HepG2 (cell line): ENCODE results near the gene FBXL7. TPM values are rescaled to one million over a fixed set of nuclear protein-coding genes. Genes with fewer than 3 reads are reported as not detected.

Source experiments
- ATAC-seq: fragments of 200-7000 bp; cut with Tn5 transposase; 3 replicates; pipeline ENCODE4 v1.9.1; 2020; ENCODE audit warnings: mild to moderate bottlenecking, moderate library complexity
- BruUV-seq: library from RNA; stranded (reverse); fragments of 400-500 nt; replicated peaks from 2 replicates; lab custom pipeline; 2021; lab: Mats Ljungman, UMichigan
- CTCF ChIA-PET: fragments of 300-600 bp; formaldehyde crosslinking; extraction: SDS; loops from one replicate; lab custom pipeline; 2021; ENCODE audit warnings: low total read pairs, inconsistent platforms, low intra/inter-chr PET ratio; lab: Yijun Ruan, JAX
- POLR2A ChIA-PET: fragments of 350-600 bp; sonication (Branson Sonifier 250); formaldehyde crosslinking; loops from one replicate; lab custom pipeline; 2020; ENCODE audit warnings: antibody characterized with exemption, inconsistent platforms; lab: Yijun Ruan, JAX
- DNase-seq: peaks from one replicate; pipeline ENCODE4 v3.0.0-alpha.2; 2015; ENCODE audit warnings: low spot score
- FAIRE-seq: peaks from 3 replicates; lab custom pipeline; 2011; peaks lifted over from hg19 to GRCh38; lab: Jason Lieb, UNC
- H2AFZ ChIP-seq: one replicate; pipeline ENCODE4 v1.6.1; 2011; ENCODE audit warnings: low read length, inconsistent platforms
- H3K27ac ChIP-seq: fragments of 300-600 bp; 3 replicates; pipeline ENCODE4 v1.8.0; 2011; ENCODE audit warnings: mixed run types, mild to moderate bottlenecking, mixed read lengths, low read length, inconsistent platforms; ENCODE audit not compliant: insufficient read depth; ENCODE audit errors: extremely low read length
- H3K27me3 ChIP-seq, 2 experiments: fragments of 200-600 bp in 1 of 2; 2 replicates in 1 of 2; 3 replicates in 1 of 2; pipeline versions ENCODE4 v1.6.0 to v1.8.0; 2011; ENCODE audit warnings: low read length in 2 of 2, mild to moderate bottlenecking in 2 of 2, moderate library complexity in 2 of 2, inconsistent platforms in 1 of 2; ENCODE audit not compliant: insufficient read depth in 2 of 2, control insufficient read depth in 1 of 2
- H3K36me3 ChIP-seq, 2 experiments: fragments of 200-600 bp in 1 of 2; replicated peaks in 1 of 2; 2 replicates in 1 of 2; 3 replicates in 1 of 2; pipeline versions ENCODE4 v1.5.1 to v1.8.0; 2011; ENCODE audit warnings: low read length in 2 of 2, inconsistent platforms in 1 of 2; ENCODE audit not compliant: insufficient read depth in 2 of 2, control insufficient read depth in 1 of 2
- H3K4me1 ChIP-seq: 2 replicates; pipeline ENCODE4 v1.5.1; 2012; ENCODE audit warnings: low read length, inconsistent platforms; ENCODE audit not compliant: insufficient read depth
- H3K4me2 ChIP-seq: 2 replicates; pipeline ENCODE4 v1.6.0; 2011; ENCODE audit warnings: low read depth, low read length, inconsistent platforms
- H3K4me3 ChIP-seq, 3 experiments: fragments of 200-600 bp in 1 of 3; sonication (generic), shearing (Covaris generic) in 1 of 3; replicated peaks in 1 of 3; 2 replicates each; pipeline ENCODE4 v1.5.1; 2011 to 2016; ENCODE audit warnings: low read length in 3 of 3, inconsistent platforms in 2 of 3, low read depth in 2 of 3, mild to moderate bottlenecking in 2 of 3, control low read depth in 1 of 3, mixed read lengths in 1 of 3; ENCODE audit not compliant: insufficient read depth in 1 of 3
- H3K79me2 ChIP-seq: one replicate; pipeline ENCODE4 v1.6.1; 2011; ENCODE audit warnings: low read length, inconsistent platforms; ENCODE audit not compliant: insufficient read depth
- H3K9ac ChIP-seq: 2 replicates; pipeline ENCODE4 v1.6.0; 2011; ENCODE audit warnings: mild to moderate bottlenecking, low read depth, low read length, inconsistent platforms; ENCODE audit not compliant: insufficient read depth
- H3K9me3 ChIP-seq: 2 replicates; pipeline ENCODE4 v1.5.1; 2012; ENCODE audit warnings: mild to moderate bottlenecking, low read length
- H4K20me1 ChIP-seq: 2 replicates; pipeline ENCODE4 v1.6.0; 2011; ENCODE audit warnings: inconsistent platforms, mild to moderate bottlenecking, low read length, moderate library complexity; ENCODE audit not compliant: insufficient read depth
- ARNT ChIP-seq: fragments of 450-650 bp; IDR thresholded peaks from 2 replicates; pipeline ENCODE4 v1.6.1; 2017
- BRF2 ChIP-seq: sonication (generic); formaldehyde crosslinking; IDR thresholded peaks from 2 replicates; pipeline ENCODE4 v1.8.1; 2022; ENCODE audit warnings: mild to moderate bottlenecking, missing genetic modification reagents
- DRAP1 ChIP-seq: IDR thresholded peaks from 2 replicates; pipeline ENCODE4 v1.6.1; 2016; ENCODE audit warnings: missing genetic modification reagents, missing compliant biosample characterization
- ELF4 ChIP-seq: sonication (generic); formaldehyde crosslinking; IDR thresholded peaks from 2 replicates; pipeline ENCODE4 v1.5.0; 2020; ENCODE audit warnings: missing genetic modification reagents, mild to moderate bottlenecking, moderate library complexity, borderline replicate concordance
- FOSL1 ChIP-seq: sonication (generic); formaldehyde crosslinking; IDR thresholded peaks from 2 replicates; pipeline ENCODE4 v1.9.0; 2021; ENCODE audit warnings: missing genetic modification reagents, borderline replicate concordance
- NBN ChIP-seq: fragments of 450-650 bp; conservative IDR thresholded peaks from 2 replicates; pipeline ENCODE4 v1.6.1; 2017
- NFE2L1 ChIP-seq: sonication (generic); formaldehyde crosslinking; IDR thresholded peaks from 2 replicates; pipeline ENCODE4 v1.4.0; 2020; ENCODE audit warnings: missing genetic modification reagents, mild to moderate bottlenecking, borderline replicate concordance
- NKX3-1 ChIP-seq: sonication (generic); formaldehyde crosslinking; IDR thresholded peaks from 2 replicates; pipeline ENCODE4 v1.5.0; 2020; ENCODE audit warnings: missing genetic modification reagents
- PAX8 ChIP-seq: sonication (generic); formaldehyde crosslinking; IDR thresholded peaks from 2 replicates; pipeline ENCODE4 v1.8.0; 2022; ENCODE audit warnings: mild to moderate bottlenecking, missing genetic modification reagents, borderline replicate concordance
- PRDM10 ChIP-seq: sonication (generic); formaldehyde crosslinking; IDR thresholded peaks from 2 replicates; pipeline ENCODE4 v1.4.0; 2020; ENCODE audit warnings: low read depth, missing genetic modification reagents
- SP5 ChIP-seq: IDR thresholded peaks from 2 replicates; pipeline ENCODE4 v1.6.1; 2016; ENCODE audit warnings: low read depth, borderline replicate concordance
- TCF12 ChIP-seq, 2 experiments: fragments of 450-650 bp in 1 of 2; sonication (generic) in 1 of 2; formaldehyde crosslinking in 1 of 2; IDR thresholded peaks; 2 replicates each; pipeline versions ENCODE4 v1.6.1 to v1.8.0; 2017 to 2022; ENCODE audit warnings: antibody characterized with exemption in 1 of 2, mild to moderate bottlenecking in 1 of 2, missing genetic modification reagents in 1 of 2, moderate library complexity in 1 of 2
- TFDP1 ChIP-seq: IDR thresholded peaks from 2 replicates; pipeline ENCODE4 v1.6.1; 2016; ENCODE audit warnings: missing compliant biosample characterization, missing genetic modification reagents, borderline replicate concordance
- ZKSCAN1 ChIP-seq: fragments of 150-350 bp; IDR thresholded peaks from 2 replicates; pipeline ENCODE4 v1.6.1; 2014; ENCODE audit warnings: low read length
- ZNF17 ChIP-seq: sonication (generic); formaldehyde crosslinking; IDR thresholded peaks from 2 replicates; pipeline ENCODE4 v1.5.0; 2020; ENCODE audit warnings: mild to moderate bottlenecking, missing genetic modification reagents
- ZNF367 ChIP-seq: sonication (generic); formaldehyde crosslinking; IDR thresholded peaks from 2 replicates; pipeline ENCODE4 v1.4.0; 2020; ENCODE audit warnings: missing genetic modification reagents, borderline replicate concordance
- ZNF766 ChIP-seq: sonication (generic); formaldehyde crosslinking; IDR thresholded peaks from 2 replicates; pipeline ENCODE4 v1.5.0; 2020; ENCODE audit warnings: missing genetic modification reagents, borderline replicate concordance
- ZZZ3 ChIP-seq: sonication (generic); formaldehyde crosslinking; IDR thresholded peaks from 2 replicates; pipeline ENCODE4 v1.4.0; 2020; ENCODE audit warnings: missing genetic modification reagents, mild to moderate bottlenecking, borderline replicate concordance
- WGBS: methylation state at CpG from one replicate; pipeline ENCODE4 v1.1.6; 2017; ENCODE audit warnings: low lambda C conversion rate; 5-methylcytosine and 5-hydroxymethylcytosine counted together
- in situ Hi-C: cut with HindIII; loops from 2 replicates; pipeline ENCODE4 v1.10.0; 2017; ENCODE audit warnings: low pct_unique_long_range_greater_than_20kb; ENCODE audit not compliant: extremely low pct_ligation_motif_present
- intact Hi-C: fragments of 100-400 bp; cut with micrococcal nuclease; formaldehyde crosslinking; loops from one replicate; pipeline ENCODE4 v1.10.0; 2022; ENCODE audit not compliant: unreplicated experiment
- polyA plus RNA-seq, 8 experiments: library from polyadenylated mRNA; depleted of rRNA in 3 of 8; stranded (reverse) in 7 of 8; unstranded in 1 of 8; fragments of >200 nt; fragmentation: Illumina TruSeq in 4 of 8; extraction: Trizol in 4 of 8; gene quantifications; 2 replicates each; pipeline versions ENCODE4 v1.2.1 to v1.2.3, GENCODE V29; 2011 to 2016; ENCODE audit warnings: low read depth in 4 of 8, missing spikeins in 1 of 8, mixed read lengths in 1 of 8; ENCODE audit not compliant: insufficient read depth in 1 of 8
- total RNA-seq, 5 experiments: library from RNA; depleted of rRNA; stranded (reverse); fragments of >200 nt; fragmentation: Illumina TruSeq; extraction: Trizol; gene quantifications; 2 replicates each; pipeline ENCODE4 v1.2.3, GENCODE V29; 2016; ENCODE audit warnings: low read depth in 1 of 5

Gene FBXL7
- total and polyA plus RNA-seq, 2 of the 13 experiments (the other 11 are each of a cell fraction or from before 2014, with no cell fraction given), result 0.07 TPM; not detected in 1

GRCh38 chr5:15799612-15800011 lies 299.6 kb downstream of the FBXL7 start:
- Histone ChIP-seq H3K9ac (no peak overlapping the region), H4K20me1 (no peaks in the 10 kb centered on the region), H3K9me3 (peaks cover 28% of the 10 kb centered on the region), H3K27ac (no peak overlapping the region), H3K4me2 (no peak overlapping the region), H3K27me3 (no peaks in the 10 kb centered on the region), H3K4me1 (no peaks in the 10 kb centered on the region), H3K4me3 (no peak overlapping the region), H3K36me3 (no peaks in the 10 kb centered on the region), H2AFZ (no peak overlapping the region), H3K79me2 (no peaks in the 10 kb centered on the region)
- no TSS peak for BruUV-seq
- 30% methylated on average over 7 of the region's 7 CpGs for WGBS
- POLR2A ChIA-PET, result no interaction called here
- no peak for FAIRE-seq
- no peak for DNase-seq
- CTCF ChIA-PET, result no interaction called here
- no peak for ATAC-seq
- no peak for TF ChIP-seq ARNT
- no peak for TF ChIP-seq SP5 (CRISPR knock-in tag)
- no peak for TF ChIP-seq DRAP1 (CRISPR knock-in tag)
- no peak for TF ChIP-seq BRF2 (CRISPR knock-in tag)
- no peak for TF ChIP-seq PRDM10 (CRISPR knock-in tag)
- TF ChIP-seq ZNF17 (CRISPR knock-in tag), result no peak
- TF ChIP-seq TCF12 (IDR thresholded peaks at IDR 0.05), result no peak
- TF ChIP-seq TCF12 (CRISPR knock-in tag; IDR thresholded peaks at IDR 0.05), result no peak
- TF ChIP-seq NFE2L1 (CRISPR knock-in tag), result no peak
- no peak for TF ChIP-seq PAX8
- TF ChIP-seq ZKSCAN1, result no peak
- no peak for TF ChIP-seq NBN
- no peak for TF ChIP-seq ZNF367 (CRISPR knock-in tag)
- TF ChIP-seq NKX3-1, result no peak
- TF ChIP-seq TFDP1 (CRISPR knock-in tag), result no peak
- no peak for TF ChIP-seq ZZZ3 (CRISPR knock-in tag)
- TF ChIP-seq FOSL1 (CRISPR knock-in tag), result no peak
- TF ChIP-seq ELF4 (CRISPR knock-in tag), result no peak
- no peak for TF ChIP-seq ZNF766 (CRISPR knock-in tag)
- intact Hi-C loops, result no loop called here
- in situ Hi-C loops, result loop anchor here (25.0 kb wide), 1 partner anchor 687 kb away; no protein-coding TSS in a partner anchor
